Measurements from ENCODE around the gene ANKRD52. TPM values are rescaled to one million over a fixed set of nuclear protein-coding genes. Genes with fewer than 3 reads are reported as not detected.
A peak's percentile ranks its signal among the peaks of the same experiment; 100 is the strongest.

Gene ANKRD52
- total and polyA plus RNA-seq, 7 donors, result 5.7 to 37.5 (median 19.4) TPM

DNA sequence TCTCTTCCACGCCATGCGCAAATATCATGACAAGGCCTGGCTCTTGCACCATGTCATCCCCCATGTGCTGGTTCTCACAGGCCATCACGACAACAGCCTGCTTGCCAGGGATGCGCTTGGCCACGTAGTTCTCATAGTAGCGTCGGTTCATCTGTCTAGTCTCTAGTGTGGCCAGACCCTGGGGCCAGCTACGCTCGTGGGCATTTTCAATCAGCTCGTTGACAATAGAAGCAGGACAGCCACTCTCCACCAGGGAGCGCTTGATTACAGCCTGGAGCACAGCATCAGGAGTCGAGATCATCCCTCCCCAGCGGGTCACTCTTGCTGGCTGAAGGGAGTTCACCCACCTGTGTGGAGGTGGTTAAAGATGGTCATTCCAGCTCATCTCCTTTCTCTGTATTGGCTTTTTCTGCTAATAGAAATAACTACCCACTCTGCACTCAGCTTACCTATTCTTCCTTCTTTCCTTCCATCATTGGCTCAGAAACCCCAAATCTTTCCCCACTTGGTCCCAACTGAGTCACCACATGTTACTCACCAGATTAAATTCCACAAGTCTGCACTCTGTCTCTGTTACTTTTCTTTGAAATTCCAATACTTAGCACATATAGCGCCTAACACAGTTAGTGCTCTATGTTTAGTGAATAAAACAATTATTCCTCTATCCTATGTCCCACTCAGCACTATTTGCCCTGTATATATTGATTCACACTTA is 51.6 kb downstream of the ANKRD52 start:
- Histone ChIP-seq H3K27me3 (ENCODE audit: insufficient read depth in 3 of 3, low read length in 2 of 3) (no peaks in the 10 kb centered on the region), H3K36me3 (ENCODE audit: insufficient read depth in 1 of 2, low read depth in 1 of 2) (peaks cover 21 to 77% of the 10 kb centered on the region in 2 donors), H3K9me3 (no peaks in the 10 kb centered on the region), H3K4me1 (no peaks in the 10 kb centered on the region), H3K27ac (no peak overlapping the region), H3K4me3 (no peak overlapping the region)
- ATAC-seq, result peak; percentile 65 to 83 (median 72)
- TF ChIP-seq, protein P1, sequence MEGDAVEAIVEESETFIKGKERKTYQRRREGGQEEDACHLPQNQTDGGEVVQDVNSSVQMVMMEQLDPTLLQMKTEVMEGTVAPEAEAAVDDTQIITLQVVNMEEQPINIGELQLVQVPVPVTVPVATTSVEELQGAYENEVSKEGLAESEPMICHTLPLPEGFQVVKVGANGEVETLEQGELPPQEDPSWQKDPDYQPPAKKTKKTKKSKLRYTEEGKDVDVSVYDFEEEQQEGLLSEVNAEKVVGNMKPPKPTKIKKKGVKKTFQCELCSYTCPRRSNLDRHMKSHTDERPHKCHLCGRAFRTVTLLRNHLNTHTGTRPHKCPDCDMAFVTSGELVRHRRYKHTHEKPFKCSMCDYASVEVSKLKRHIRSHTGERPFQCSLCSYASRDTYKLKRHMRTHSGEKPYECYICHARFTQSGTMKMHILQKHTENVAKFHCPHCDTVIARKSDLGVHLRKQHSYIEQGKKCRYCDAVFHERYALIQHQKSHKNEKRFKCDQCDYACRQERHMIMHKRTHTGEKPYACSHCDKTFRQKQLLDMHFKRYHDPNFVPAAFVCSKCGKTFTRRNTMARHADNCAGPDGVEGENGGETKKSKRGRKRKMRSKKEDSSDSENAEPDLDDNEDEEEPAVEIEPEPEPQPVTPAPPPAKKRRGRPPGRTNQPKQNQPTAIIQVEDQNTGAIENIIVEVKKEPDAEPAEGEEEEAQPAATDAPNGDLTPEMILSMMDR (IDR thresholded peaks at IDR 0.05), result peak; percentile 57
- DNase-seq, result peak; percentile 43 to 71
- intact Hi-C loops (cut with DNase I), result loop anchor here in 1 of 2 donors (5.0 kb wide), 1 partner anchor 256 kb away; no protein-coding TSS in a partner anchor
- 51 to 63% (median 52%) methylated on average over 14 of the region's 14 CpGs for WGBS, 3 donors

DNA sequence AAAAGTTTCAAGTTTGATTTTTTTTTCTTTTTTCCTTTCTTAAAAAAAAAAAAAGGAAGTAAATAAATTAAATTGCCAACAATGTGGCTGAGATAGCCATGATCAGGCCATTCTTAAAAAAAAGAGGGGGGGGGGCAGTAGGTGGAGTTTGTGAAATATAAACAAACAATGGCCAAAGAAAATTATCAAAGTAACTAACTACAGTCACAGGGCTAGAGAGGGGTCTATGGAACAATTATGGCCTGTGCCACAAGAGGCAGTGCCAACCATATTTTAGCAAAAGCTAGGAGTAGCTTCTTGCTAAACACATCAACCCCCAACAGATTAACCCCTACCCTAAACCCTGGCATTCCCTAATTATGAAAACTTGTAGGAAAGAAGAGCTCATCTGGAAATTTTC is 52.7 kb downstream of the ANKRD52 start:
- H3K36me3 ChIP-seq (ENCODE audit: insufficient read depth in 1 of 2, low read depth in 1 of 2), result peaks cover 21 to 65% of the 10 kb centered on the region in 2 donors
- DNase-seq, result no peak
- no peak for ATAC-seq
- TF ChIP-seq, protein P1 (IDR thresholded peaks at IDR 0.05), result no peak
- no peaks in the 10 kb centered on the region for H3K27me3 ChIP-seq (ENCODE audit: insufficient read depth in 3 of 3, low read length in 2 of 3)
- no peak overlapping the region for H3K27ac ChIP-seq
- H3K4me3 ChIP-seq, result no peak overlapping the region
- no peaks in the 10 kb centered on the region for H3K4me1 ChIP-seq
- intact Hi-C loops (cut with DNase I), result loop anchor here in 1 of 2 donors (5.0 kb wide), 1 partner anchor 257 kb away; no protein-coding TSS in a partner anchor
- H3K9me3 ChIP-seq, result no peaks in the 10 kb centered on the region

DNA sequence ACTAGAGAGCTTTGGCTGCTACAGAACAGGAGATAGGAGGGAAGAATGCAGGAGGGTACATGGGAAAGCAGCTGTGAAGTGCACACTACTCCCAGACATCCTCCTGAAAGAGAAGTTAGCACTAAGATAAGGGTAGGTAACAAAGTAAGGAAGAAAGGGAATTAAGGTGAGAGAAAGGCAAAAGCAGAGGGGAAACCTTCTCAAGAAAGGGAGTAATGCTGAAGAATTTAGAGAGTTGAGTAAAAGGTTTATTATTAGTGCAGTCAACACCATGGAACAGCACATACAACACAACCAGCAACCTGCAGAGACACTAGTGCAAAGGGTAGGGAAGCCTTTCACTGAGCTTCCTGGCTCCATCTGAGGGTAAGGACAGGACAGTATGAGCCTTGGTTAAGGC is 53.9 kb downstream of the ANKRD52 start:
- no peak overlapping the region for H3K27ac ChIP-seq
- H3K4me3 ChIP-seq, result no peak overlapping the region
- H3K36me3 ChIP-seq (ENCODE audit: insufficient read depth in 1 of 2, low read depth in 1 of 2), result peaks cover 14 to 54% of the 10 kb centered on the region in 2 donors
- H3K9me3 ChIP-seq, result no peaks in the 10 kb centered on the region
- H3K4me1 ChIP-seq, result no peaks in the 10 kb centered on the region
- intact Hi-C loops (cut with DNase I), result no loop called here
- ATAC-seq (no peak), DNase-seq (no peak)
- no peaks in the 10 kb centered on the region for H3K27me3 ChIP-seq (ENCODE audit: insufficient read depth in 3 of 3, low read length in 2 of 3)
- TF ChIP-seq, protein P1 (IDR thresholded peaks at IDR 0.05), result no peak

DNA sequence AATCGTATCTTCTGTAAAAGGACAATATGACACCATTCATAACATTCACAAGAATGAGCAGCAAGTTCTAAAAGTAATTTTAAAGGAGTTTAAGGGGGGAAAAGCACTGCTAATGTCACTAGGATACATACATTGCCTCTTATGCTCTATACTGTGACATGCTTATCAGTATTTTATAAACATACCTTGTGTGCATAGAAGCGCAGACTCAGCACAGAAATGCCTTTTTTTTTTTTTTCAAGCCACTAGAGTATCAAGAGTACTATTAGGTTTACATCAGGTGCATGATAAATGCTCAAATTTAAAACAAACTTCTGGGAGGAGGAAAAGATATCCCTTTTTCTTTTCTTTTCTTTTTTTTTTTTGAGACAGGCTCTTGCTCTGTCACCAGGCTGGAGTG is 55.3 kb downstream of the ANKRD52 start:
- 64 to 71% (median 68%) methylated on average over 2 of the region's 2 CpGs for WGBS, 3 donors
- intact Hi-C loops (cut with DNase I), result no loop called here
- TF ChIP-seq, protein P1 (IDR thresholded peaks at IDR 0.05), result no peak

DNA sequence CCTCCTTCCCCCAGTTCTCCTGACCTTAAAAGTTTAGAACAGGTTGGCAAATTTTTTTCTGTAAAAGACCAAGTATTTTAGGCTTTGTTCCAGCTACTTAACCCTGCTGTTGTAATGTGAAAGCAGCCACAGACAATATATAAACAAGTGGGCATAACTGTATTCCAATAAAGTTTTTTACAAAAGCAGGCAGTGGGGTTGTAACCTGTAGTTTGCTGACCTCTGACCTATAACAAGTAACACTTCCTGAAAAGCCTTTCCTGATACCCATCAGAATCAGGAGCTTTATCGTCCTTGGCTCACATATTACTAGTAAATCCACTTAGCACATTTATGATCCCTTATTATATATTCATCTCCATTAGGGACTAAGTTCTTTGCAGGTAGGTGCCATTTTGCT is 55.8 kb downstream of the ANKRD52 start:
- 27 to 65% (median 49%) methylated on average over 1 of the region's 1 CpG for WGBS, 3 donors
- peaks cover 10 to 34% of the 10 kb centered on the region in 2 donors for H3K36me3 ChIP-seq (ENCODE audit: insufficient read depth in 1 of 2, low read depth in 1 of 2)
- TF ChIP-seq, protein P1 (IDR thresholded peaks at IDR 0.05), result no peak
- H3K27ac ChIP-seq, result no peak overlapping the region
- intact Hi-C loops (cut with DNase I), result no loop called here
- no peaks in the 10 kb centered on the region for H3K4me1 ChIP-seq
- no peak overlapping the region for H3K4me3 ChIP-seq
- H3K27me3 ChIP-seq (ENCODE audit: insufficient read depth in 3 of 3, low read length in 2 of 3), result no peaks in the 10 kb centered on the region
- DNase-seq (no peak), ATAC-seq (no peak)
- H3K9me3 ChIP-seq, result no peaks in the 10 kb centered on the region

More for the DNA sequence above, 55.3 kb downstream of the ANKRD52 start:
- no peaks in the 10 kb centered on the region for H3K4me1 ChIP-seq
- no peaks in the 10 kb centered on the region for H3K27me3 ChIP-seq (ENCODE audit: insufficient read depth in 3 of 3, low read length in 2 of 3)
- H3K9me3 ChIP-seq, result no peaks in the 10 kb centered on the region
- peaks cover 14 to 39% of the 10 kb centered on the region in 2 donors for H3K36me3 ChIP-seq (ENCODE audit: insufficient read depth in 1 of 2, low read depth in 1 of 2)
- no peak for DNase-seq
- ATAC-seq, result no peak
- H3K4me3 ChIP-seq, result no peak overlapping the region
- H3K27ac ChIP-seq, result no peak overlapping the region

All from psoas muscle (tissue), 8 donors.